NB4 (cell line): Measurements from ENCODE around the gene TDRD15.
A peak's percentile ranks its signal among the peaks of the same experiment; 100 is the strongest.

Experiments used
- DNase-seq: peaks from one replicate; pipeline ENCODE4 v3.0.0; 2010; ENCODE audit warnings: low read depth
- H3K4me3 ChIP-seq: one replicate; pipeline ENCODE4 v1.5.1; 2011; ENCODE audit warnings: mild to moderate bottlenecking, low read depth, low read length, moderate library complexity
- MYC ChIP-seq: IDR thresholded peaks from 2 replicates; pipeline ENCODE4 v1.6.1; 2011; ENCODE audit warnings: low read depth, low read length
- POLR2A ChIP-seq: IDR thresholded peaks from 2 replicates; pipeline ENCODE4 v1.6.1; 2011; ENCODE audit warnings: mild to moderate bottlenecking; ENCODE audit not compliant: insufficient read length; ENCODE audit errors: extremely low read depth
- TF ChIP-seq, protein P1 (sequence below): IDR thresholded peaks from 2 replicates; pipeline ENCODE4 v1.6.1; 2011; ENCODE audit warnings: low read depth, low read length
- TF ChIP-seq, protein P2 (sequence below): IDR thresholded peaks from one replicate; pipeline ENCODE4 v1.5.1; 2012; ENCODE audit warnings: low read depth, low read length

Gene TDRD15

DNA sequence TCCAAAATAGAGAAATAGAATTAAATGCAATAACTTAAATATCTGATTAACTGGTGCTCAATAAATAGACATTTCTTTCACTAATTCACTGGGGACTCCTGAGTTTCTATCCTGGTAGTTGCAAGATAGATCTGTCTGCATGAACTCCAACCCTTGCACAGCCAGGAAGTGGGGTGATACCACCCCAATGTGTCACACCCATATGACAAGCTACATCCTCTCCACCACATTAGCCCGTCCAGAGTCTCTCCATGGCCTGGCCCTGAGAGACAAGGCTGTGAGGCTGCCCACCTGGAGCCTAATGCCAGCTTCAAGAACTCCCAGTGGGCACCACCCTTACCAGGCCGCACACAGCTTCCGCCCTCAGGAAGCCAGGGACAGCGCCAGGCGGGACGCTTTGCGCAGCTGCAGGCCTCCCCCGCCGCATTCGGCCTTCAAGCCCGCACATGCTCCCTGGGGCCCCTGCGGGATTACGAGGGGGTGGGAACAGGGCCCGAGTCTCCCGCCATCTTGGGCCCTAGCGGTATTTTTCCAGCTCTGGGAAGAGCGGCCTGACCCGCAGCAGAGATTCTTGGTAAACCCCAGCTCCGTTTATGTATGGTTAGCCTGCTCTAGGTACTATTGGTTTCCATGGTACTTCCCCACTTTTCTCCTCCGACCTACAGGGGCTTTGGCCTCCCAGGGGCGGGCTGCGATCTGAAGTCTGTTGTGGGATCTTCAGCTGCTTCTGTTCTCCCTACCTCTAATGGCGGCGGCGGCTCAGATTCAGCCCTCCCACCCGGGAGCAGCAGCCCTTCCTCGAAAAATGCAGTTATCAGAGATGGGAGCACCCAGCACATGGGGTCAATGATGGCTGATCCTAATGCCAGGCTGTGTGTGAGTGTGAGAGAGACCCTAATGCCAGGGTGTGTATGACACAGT is at the start of gene TDRD15:
TDRD15 (plus strand) TSS at position 496 of the 921 bp plus-strand sequence. CDS start 13,500 bp downstream, outside the sequence.
- TF ChIP-seq, protein P1, sequence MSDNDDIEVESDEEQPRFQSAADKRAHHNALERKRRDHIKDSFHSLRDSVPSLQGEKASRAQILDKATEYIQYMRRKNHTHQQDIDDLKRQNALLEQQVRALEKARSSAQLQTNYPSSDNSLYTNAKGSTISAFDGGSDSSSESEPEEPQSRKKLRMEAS, result no peak
- TF ChIP-seq, protein P2, sequence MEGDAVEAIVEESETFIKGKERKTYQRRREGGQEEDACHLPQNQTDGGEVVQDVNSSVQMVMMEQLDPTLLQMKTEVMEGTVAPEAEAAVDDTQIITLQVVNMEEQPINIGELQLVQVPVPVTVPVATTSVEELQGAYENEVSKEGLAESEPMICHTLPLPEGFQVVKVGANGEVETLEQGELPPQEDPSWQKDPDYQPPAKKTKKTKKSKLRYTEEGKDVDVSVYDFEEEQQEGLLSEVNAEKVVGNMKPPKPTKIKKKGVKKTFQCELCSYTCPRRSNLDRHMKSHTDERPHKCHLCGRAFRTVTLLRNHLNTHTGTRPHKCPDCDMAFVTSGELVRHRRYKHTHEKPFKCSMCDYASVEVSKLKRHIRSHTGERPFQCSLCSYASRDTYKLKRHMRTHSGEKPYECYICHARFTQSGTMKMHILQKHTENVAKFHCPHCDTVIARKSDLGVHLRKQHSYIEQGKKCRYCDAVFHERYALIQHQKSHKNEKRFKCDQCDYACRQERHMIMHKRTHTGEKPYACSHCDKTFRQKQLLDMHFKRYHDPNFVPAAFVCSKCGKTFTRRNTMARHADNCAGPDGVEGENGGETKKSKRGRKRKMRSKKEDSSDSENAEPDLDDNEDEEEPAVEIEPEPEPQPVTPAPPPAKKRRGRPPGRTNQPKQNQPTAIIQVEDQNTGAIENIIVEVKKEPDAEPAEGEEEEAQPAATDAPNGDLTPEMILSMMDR, result no peak
- TF ChIP-seq MYC (no peak), POLR2A (no peak)
- peak within 1 kb of the TSS; percentile 72 for H3K4me3 ChIP-seq
- DNase-seq, result peak; percentile 87

DNA sequence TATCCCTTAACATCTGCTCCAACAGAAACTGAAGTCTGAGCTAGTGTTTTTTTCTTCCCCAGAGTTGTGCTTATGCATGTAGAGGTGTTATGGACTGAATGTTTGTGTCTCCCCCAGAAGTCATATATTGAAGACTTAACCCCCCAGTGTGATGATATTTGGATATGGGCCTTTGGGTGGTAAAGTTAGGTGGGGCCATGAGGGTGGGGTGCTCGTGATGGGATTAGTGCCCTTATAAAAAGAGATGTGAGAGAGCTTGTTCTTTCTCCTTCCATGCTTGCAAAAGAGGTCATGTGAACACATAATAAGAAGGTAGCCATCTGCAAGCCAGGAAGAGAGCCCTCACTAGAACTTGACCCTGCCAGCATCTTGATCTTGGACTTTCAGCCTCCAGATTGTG is 45.5 kb upstream of the TDRD15 start:
- no peak for DNase-seq
- H3K4me3 ChIP-seq, result no peak overlapping the region
- TF ChIP-seq, protein P2, result no peak
- TF ChIP-seq, protein P1, result no peak
- no peak for TF ChIP-seq POLR2A
- TF ChIP-seq MYC, result no peak

DNA sequence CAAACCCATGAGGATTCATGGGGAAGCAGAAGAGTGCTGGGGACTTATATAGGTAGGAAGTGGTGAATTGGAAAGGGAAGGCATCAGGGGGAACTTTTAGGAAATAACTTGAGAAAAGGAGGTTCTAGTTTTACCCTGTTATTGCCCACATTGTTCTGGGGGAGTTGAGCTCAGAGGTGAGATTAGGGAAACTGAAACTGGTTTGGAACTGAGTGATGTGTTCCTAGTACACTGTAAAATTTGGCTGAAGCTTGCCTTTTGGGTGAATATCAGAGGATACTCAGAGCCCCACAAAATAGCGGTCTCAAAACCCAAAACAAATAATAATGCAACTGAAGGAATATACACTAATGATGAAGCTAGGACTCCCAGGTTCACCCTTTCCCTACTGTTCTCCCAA is 40.3 kb upstream of the TDRD15 start:
- TF ChIP-seq POLR2A (no peak), MYC (no peak)
- TF ChIP-seq, protein P2, result no peak
- TF ChIP-seq, protein P1, result no peak
- no peak overlapping the region for H3K4me3 ChIP-seq
- DNase-seq, result no peak

DNA sequence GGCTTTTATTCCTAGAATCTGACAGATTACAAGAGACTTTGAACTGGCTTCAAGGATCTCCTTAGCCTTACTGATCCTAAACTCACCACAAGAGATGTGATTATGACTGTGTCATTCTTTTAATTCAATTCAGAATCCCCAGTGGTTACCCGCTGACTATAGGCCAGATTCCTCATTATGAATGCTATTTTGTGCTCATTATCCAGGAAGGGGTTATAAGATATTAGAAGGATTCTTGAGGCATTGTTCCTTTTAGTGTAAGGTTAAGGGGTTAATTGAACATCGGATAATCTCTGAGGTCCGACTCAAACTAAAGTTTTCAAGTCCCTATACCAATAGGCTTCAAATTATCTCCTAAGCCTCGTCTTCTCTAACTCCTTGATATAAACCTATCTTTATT is 39.4 kb upstream of the TDRD15 start:
- H3K4me3 ChIP-seq, result no peak overlapping the region
- TF ChIP-seq, protein P1, result no peak
- TF ChIP-seq POLR2A (no peak), MYC (no peak)
- TF ChIP-seq, protein P2, result no peak
- no peak for DNase-seq

DNA sequence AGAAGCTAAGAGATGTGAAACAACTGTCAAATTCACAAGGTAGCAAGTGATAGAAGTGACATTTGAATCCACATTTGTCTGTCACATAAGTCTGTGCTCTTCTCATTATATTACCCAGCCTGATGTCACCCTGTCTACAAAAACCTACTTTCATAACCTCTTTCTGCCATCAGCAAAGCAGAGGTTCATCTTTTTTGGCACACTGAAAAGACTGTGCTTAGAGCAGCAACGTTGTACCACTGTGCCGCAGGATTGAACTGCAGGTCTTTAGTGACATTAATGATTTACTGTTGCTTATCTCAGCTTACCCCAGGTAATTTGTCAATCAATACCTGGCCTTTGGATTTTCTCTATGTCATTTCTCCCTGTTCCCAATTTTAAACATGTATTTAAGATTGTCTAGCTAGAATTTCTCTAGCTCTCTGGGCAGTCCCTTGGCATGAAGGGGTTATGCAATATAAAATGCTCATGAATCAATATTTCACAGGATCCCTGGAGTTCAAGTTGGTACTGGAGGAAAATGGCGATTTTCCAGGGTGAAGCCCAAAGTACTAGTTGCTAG is 31.4 kb upstream of the TDRD15 start:
- TF ChIP-seq, protein P2, result no peak
- TF ChIP-seq, protein P1, result no peak
- TF ChIP-seq MYC (no peak), POLR2A (no peak)
- DNase-seq, result no peak

More for the DNA sequence above, 31.4 kb upstream of the TDRD15 start:
- no peak overlapping the region for H3K4me3 ChIP-seq
